Hepatocyte (in vitro differentiated cells): ENCODE results near the gene DNASE2.

Experiments
- CTCF ChIP-seq: fragments of 200-600 bp; sonication (generic); IDR thresholded peaks from 2 replicates; pipeline ENCODE4 v1.5.1; 2016; ENCODE audit warnings: antibody characterized with exemption, mild to moderate bottlenecking; ENCODE audit not compliant: poor library complexity
- EZH2 ChIP-seq: fragments of 200-600 bp; sonication (generic); IDR thresholded peaks from 2 replicates; pipeline ENCODE4 v1.6.1; 2016; ENCODE audit warnings: antibody characterized with exemption, mild to moderate bottlenecking, borderline replicate concordance
- EZH2phosphoT487 ChIP-seq: fragments of 200-600 bp; sonication (generic); IDR thresholded peaks from one replicate; pipeline ENCODE4 v1.6.1; 2018; ENCODE audit warnings: antibody characterized with exemption, mild to moderate bottlenecking, low read depth, moderate library complexity; ENCODE audit not compliant: unreplicated experiment, severe bottlenecking

- TF ChIP-seq EZH2 (no peak), CTCF (no peak), EZH2phosphoT487 (no peak)
Measured at GRCh38 chr19:12843328-12843727, 37.9 kb downstream of the DNASE2 start.
